Muscle layer of colon (tissue), 2 donors: Measurements from ENCODE around the gene TLR6.
A peak's percentile ranks its signal among the peaks of the same experiment; 100 is the strongest.

Experiments used
- H3K27ac ChIP-seq: one replicate; pipeline ENCODE4 v1.7.0; 2013; ENCODE audit warnings: low read depth, mild to moderate bottlenecking, low read length, moderate library complexity
- H3K27me3 ChIP-seq, 2 donors: one replicate each; pipeline ENCODE4 v1.7.0; 2013; ENCODE audit warnings: low read length in 2 of 2, mild to moderate bottlenecking in 2 of 2; ENCODE audit not compliant: insufficient read depth in 2 of 2, control insufficient read depth in 1 of 2
- H3K36me3 ChIP-seq: one replicate; pipeline ENCODE4 v1.7.0; 2013; ENCODE audit warnings: mild to moderate bottlenecking, low read length; ENCODE audit not compliant: insufficient read depth
- H3K4me1 ChIP-seq: one replicate; pipeline ENCODE4 v1.7.0; 2013; ENCODE audit warnings: mild to moderate bottlenecking, low read length; ENCODE audit not compliant: insufficient read depth
- H3K4me3 ChIP-seq, 2 donors: one replicate each; pipeline ENCODE4 v1.7.0; 2013; ENCODE audit warnings: low read length in 2 of 2, low read depth in 1 of 2, mild to moderate bottlenecking in 1 of 2, moderate library complexity in 1 of 2
- H3K9ac ChIP-seq: one replicate; pipeline ENCODE4 v1.7.0; 2013; ENCODE audit warnings: low read length
- H3K9me3 ChIP-seq: one replicate; pipeline ENCODE4 v1.7.0; 2013; ENCODE audit warnings: mild to moderate bottlenecking, low read length
- donor health status: abdominal sarcoma.
- donor health status: Adenocarcinoma of cecum.

TLR6 gene

DNA sequence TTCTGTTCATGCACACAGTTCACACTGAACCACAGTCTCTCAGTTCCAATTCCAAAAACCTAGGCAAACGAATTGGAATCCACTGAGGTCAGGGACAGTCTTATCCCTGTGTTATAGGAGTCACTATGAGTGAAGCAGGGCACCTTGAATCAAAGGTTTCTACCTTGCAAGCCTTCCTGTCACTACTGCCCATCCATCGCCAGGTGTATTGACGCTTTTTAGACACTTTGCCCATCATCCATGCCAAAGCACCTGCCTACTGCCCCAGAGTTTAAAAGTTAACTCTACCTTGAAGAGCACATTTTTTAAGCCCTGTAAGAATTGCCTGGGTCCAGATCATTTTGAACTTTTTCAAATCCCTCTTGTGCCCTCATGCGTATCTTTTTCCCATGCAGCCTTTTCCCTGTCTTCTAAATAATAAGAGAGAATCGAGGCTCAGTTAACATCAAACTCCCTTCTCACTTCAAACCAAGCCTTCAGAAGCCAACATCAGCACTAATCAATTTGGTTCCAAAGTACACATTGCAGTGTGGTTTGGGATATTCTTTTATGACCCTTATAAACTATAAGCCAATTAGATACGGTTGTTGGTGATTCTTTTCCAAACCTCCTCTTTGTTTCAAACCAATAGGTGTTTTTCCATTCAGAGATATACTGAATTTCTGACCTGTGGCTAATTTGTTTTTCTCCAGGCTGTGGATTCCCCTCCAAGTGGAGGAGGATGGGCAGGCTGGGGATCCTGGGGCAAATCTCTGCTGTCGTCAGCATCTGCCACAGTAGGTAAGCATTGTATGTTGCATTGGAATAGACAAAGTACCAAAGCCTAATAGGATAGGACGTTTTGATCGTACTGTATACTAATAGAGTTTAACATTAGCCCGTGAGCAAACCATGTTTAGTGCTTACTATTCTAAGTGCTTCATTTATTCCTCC lies 34.7 kb upstream of the TLR6 start:
- H3K9me3 ChIP-seq, result no peaks in the 10 kb centered on the region
- no peak overlapping the region for H3K4me3 ChIP-seq

DNA sequence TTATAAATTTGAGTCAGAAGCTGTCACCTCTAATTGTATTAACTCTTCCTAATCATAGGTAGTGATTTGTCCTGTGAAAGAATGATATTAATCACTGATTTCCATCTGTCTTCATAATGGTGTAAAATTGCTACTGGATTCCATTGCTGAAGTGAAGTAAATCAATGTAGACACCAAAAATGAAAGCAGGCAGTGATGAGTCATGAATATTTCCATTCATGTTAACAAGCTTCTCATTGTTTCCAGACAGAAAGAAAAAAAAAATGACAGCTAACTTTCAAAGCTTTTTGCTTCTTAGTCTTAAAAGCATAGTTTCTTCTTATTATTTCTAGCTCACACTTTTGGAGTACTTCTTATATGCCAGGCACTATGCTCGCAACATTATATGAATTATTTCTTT lies 32.5 kb upstream of the TLR6 start:
- Histone ChIP-seq H3K4me3 (no peak overlapping the region), H3K27me3 (no peaks in the 10 kb centered on the region), H3K9ac (no peak overlapping the region), H3K4me1 (peaks cover 6% of the 10 kb centered on the region), H3K27ac (no peak overlapping the region), H3K9me3 (no peaks in the 10 kb centered on the region), H3K36me3 (peaks cover 22% of the 10 kb centered on the region)

More for the DNA sequence above, 34.7 kb upstream of the TLR6 start:
- H3K36me3 ChIP-seq, result peaks cover 29% of the 10 kb centered on the region
- H3K9ac ChIP-seq, result no peak overlapping the region
- no peak overlapping the region for H3K27ac ChIP-seq
- peaks cover 9% of the 10 kb centered on the region for H3K4me1 ChIP-seq
- H3K27me3 ChIP-seq, result no peaks in the 10 kb centered on the region

- Histone ChIP-seq H3K9ac (no peak overlapping the region), H3K27me3 (no peaks in the 10 kb centered on the region), H3K27ac (no peak overlapping the region), H3K9me3 (no peaks in the 10 kb centered on the region), H3K36me3 (peaks cover 17% of the 10 kb centered on the region), H3K4me1 (peaks cover 5% of the 10 kb centered on the region), H3K4me3 (no peak overlapping the region)
Observed at GRCh38 chr4:38884254-38884653, 27.6 kb upstream of the TLR6 start.

GRCh38 chr4:38876636-38877035 lies 20.0 kb upstream of the TLR6 start:
- Histone ChIP-seq H3K4me1 (peaks cover 32% of the 10 kb centered on the region), H3K27me3 (no peaks in the 10 kb centered on the region), H3K9me3 (no peaks in the 10 kb centered on the region), H3K36me3 (peaks cover 22% of the 10 kb centered on the region), H3K9ac (no peak overlapping the region), H3K27ac (no peak overlapping the region), H3K4me3 (no peak overlapping the region)

- no peak overlapping the region for H3K9ac ChIP-seq
- no peaks in the 10 kb centered on the region for H3K9me3 ChIP-seq
- H3K4me3 ChIP-seq, result no peak overlapping the region
- H3K27ac ChIP-seq, result peak overlapping the region; percentile 45
- H3K4me1 ChIP-seq, result peaks cover 57% of the 10 kb centered on the region
- H3K27me3 ChIP-seq, result no peaks in the 10 kb centered on the region
- peaks cover 13% of the 10 kb centered on the region for H3K36me3 ChIP-seq
Observed at GRCh38 chr4:38873290-38873944, 16.8 kb upstream of the TLR6 start.

- Histone ChIP-seq H3K9me3 (no peaks in the 10 kb centered on the region), H3K27ac (peak overlapping the region; percentile 45), H3K36me3 (peaks cover 7% of the 10 kb centered on the region), H3K9ac (no peak overlapping the region), H3K27me3 (no peaks in the 10 kb centered on the region), H3K4me1 (peaks cover 57% of the 10 kb centered on the region), H3K4me3 (no peak overlapping the region)
Observed at GRCh38 chr4:38872620-38873019, 16.0 kb upstream of the TLR6 start.

GRCh38 chr4:38871593-38871992 lies 15.0 kb upstream of the TLR6 start:
- Histone ChIP-seq H3K27ac (no peak overlapping the region), H3K36me3 (peaks cover 7% of the 10 kb centered on the region), H3K27me3 (no peaks in the 10 kb centered on the region), H3K9ac (no peak overlapping the region), H3K4me3 (no peak overlapping the region), H3K9me3 (no peaks in the 10 kb centered on the region), H3K4me1 (peaks cover 57% of the 10 kb centered on the region)

GRCh38 chr4:38870098-38870808 lies 13.6 kb upstream of the TLR6 start:
- Histone ChIP-seq H3K4me1 (peaks cover 57% of the 10 kb centered on the region), H3K9me3 (no peaks in the 10 kb centered on the region), H3K36me3 (peaks cover 7% of the 10 kb centered on the region), H3K27me3 (no peaks in the 10 kb centered on the region), H3K4me3 (peak overlapping the region in 1 of 2 donors; percentile 16), H3K9ac (no peak overlapping the region), H3K27ac (peak overlapping the region; percentile 62)

GRCh38 chr4:38869511-38869910 lies 12.9 kb upstream of the TLR6 start:
- H3K27ac ChIP-seq, result peak overlapping the region; percentile 84
- H3K36me3 ChIP-seq, result peaks cover 7% of the 10 kb centered on the region
- H3K4me1 ChIP-seq, result peaks cover 57% of the 10 kb centered on the region
- no peaks in the 10 kb centered on the region for H3K9me3 ChIP-seq
- H3K27me3 ChIP-seq, result no peaks in the 10 kb centered on the region
- peak overlapping the region in 1 of 2 donors; percentile 86 for H3K4me3 ChIP-seq
- peak overlapping the region; percentile 90 for H3K9ac ChIP-seq

GRCh38 chr4:38868059-38868960 lies 11.7 kb upstream of the TLR6 start:
- H3K9ac ChIP-seq, result peak overlapping the region; percentile 90
- H3K4me3 ChIP-seq, result peak overlapping the region; percentile 35 to 86
- H3K27me3 ChIP-seq, result no peaks in the 10 kb centered on the region
- H3K36me3 ChIP-seq, result peaks cover 7% of the 10 kb centered on the region
- no peaks in the 10 kb centered on the region for H3K9me3 ChIP-seq
- H3K27ac ChIP-seq, result peak overlapping the region; percentile 84
- H3K4me1 ChIP-seq, result peaks cover 46% of the 10 kb centered on the region
